HG02970 (cell line): ENCODE results near the gene EEF1A1.
"Not testable (repeated sequence)": the region's sequence is repeated elsewhere in the genome, so short reads cannot be mapped to it uniquely, and the experiment has no call there.

Experiments used
- ATAC-seq: cut with Tn5 transposase; IDR thresholded peaks from one replicate; pipeline ENCODE4 v1.9.1; 2021; ENCODE audit warnings: mild to moderate bottlenecking, moderate library complexity, moderate number of reproducible peaks; ENCODE audit not compliant: unreplicated experiment, low FRiP score

The EEF1A1 gene

GRCh38 chr6:73538116-73538779 is 17.4 kb upstream of the EEF1A1 start:
- ATAC-seq: no peak

GRCh38 chr6:73537677-73538076 is 16.8 kb upstream of the EEF1A1 start:
- no peak for ATAC-seq

GRCh38 chr6:73534628-73535027 is 13.8 kb upstream of the EEF1A1 start:
- ATAC-seq: no peak

GRCh38 chr6:73532293-73532692 is 11.5 kb upstream of the EEF1A1 start:
- no peak for ATAC-seq

- no peak for ATAC-seq
These were observed 8.1 kb upstream of the EEF1A1 start for GRCh38 chr6:73528897-73529296.

GRCh38 chr6:73525546-73526330 is 4.9 kb upstream of the EEF1A1 start:
- no peak for ATAC-seq

- peak; percentile 24 for ATAC-seq
These were observed 2.7 kb upstream of the EEF1A1 start for GRCh38 chr6:73523434-73524123.

GRCh38 chr6:73521351-73521985 is 636 bp upstream of the EEF1A1 start:
- peak; percentile 29 for ATAC-seq

- ATAC-seq: no peak
These were observed 725 bp downstream of the EEF1A1 start for GRCh38 chr6:73519926-73520687.

GRCh38 chr6:73518982-73519881 is 1.6 kb downstream of the EEF1A1 start:
- ATAC-seq: not testable (repeated sequence)

GRCh38 chr6:73518100-73518981 is 2.5 kb downstream of the EEF1A1 start:
- not testable (repeated sequence) for ATAC-seq

GRCh38 chr6:73516514-73517489 is 4.0 kb downstream of the EEF1A1 start:
- no peak for ATAC-seq

- ATAC-seq: no peak
These were observed 5.6 kb downstream of the EEF1A1 start for GRCh38 chr6:73515204-73515655.

GRCh38 chr6:73514746-73515110 is 6.1 kb downstream of the EEF1A1 start:
- ATAC-seq: no peak

- no peak for ATAC-seq
These were observed 7.4 kb downstream of the EEF1A1 start for GRCh38 chr6:73513496-73513854.

GRCh38 chr6:73511796-73512195 is 9.0 kb downstream of the EEF1A1 start:
- ATAC-seq: no peak

- ATAC-seq: no peak
These were observed 11.0 kb downstream of the EEF1A1 start for GRCh38 chr6:73509851-73510250.
